GM18517 (cell line): ENCODE measurements around the gene TSC22D3.
"Not testable (repeated sequence)": the region's sequence is repeated elsewhere in the genome, so short reads cannot be mapped to it uniquely, and the experiment has no call there.

Experiments used
- ATAC-seq: cut with Tn5 transposase; IDR thresholded peaks from one replicate; pipeline ENCODE4 v1.9.1; 2021; ENCODE audit warnings: mild to moderate bottlenecking, moderate library complexity; ENCODE audit not compliant: unreplicated experiment

Gene TSC22D3

DNA sequence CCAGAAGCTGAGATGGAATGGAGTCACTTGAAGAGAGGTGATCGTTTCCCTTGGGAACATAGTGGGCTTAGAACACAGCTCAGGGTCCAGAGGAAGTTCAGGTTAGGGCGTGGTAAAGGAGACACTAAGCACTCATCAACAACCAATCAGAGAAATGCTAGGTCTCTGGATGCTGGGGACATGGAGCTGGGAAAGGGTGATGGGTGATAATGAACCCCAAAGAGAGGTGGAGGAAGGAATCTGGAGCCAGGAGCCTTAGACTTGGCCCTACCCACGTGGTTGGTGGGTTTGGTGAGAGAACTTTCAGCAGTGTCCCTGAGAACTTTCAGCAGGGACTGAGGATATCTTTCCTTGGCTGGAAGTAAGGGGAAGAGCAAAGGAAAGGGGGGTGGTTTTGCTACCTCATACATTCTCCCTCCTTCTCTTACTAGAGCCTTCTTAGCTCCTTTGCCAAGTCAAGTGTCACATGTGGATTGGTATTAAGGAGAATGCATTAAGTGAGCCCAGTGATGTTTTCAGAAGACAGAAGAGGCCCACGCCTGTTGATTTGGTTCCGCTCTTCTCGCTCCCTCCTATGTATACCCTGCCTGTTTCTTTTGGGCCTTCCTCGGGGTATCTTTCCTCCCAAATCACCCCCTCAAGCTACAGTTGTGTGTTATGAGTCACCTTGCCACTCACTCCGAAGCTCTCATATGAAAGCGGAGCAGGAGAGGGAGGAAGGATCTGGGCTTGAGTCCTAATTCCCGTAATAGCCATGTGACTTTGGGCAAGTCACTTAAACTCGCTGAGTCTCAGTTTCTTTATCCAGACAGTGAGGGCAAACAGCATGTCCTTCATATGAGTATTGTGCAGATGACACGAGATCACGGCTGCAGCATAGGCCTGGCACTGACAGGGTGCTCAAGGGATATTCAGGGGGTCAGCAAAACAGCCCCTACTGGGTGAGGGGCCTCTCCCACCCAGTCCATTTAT, 63.1 kb downstream of the TSC22D3 start:
- ATAC-seq: no peak

DNA sequence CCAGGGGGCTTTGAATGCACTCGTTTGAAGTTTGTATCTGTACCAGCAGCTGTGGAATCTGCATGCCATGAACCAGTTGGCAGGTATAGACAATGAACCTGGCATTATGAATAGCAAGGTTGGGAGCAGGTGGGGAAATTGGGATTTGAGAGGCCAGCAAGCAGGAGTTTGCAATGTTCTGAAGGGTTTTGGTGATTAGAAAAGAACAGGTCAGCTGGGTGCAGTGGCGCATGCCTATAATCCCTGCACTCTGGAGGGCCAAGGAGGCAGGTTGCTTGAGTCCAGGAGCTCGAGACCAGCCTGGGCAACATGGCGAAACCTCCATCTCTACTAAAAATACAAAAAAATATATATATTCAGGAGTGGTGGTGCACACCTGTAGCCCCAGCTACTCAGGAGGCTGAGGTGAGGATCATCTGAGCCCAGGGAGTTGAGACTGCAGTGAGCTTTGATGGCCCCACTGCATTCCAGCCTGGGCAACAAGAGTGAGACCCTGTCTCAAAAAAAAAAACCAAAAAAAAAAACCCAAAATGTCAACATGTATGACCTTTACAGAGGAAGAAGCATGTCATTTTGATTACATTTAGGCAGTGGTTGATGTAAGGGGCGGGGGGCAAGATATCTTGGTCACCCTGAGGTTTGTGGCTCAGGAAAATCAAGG, 63.9 kb downstream of the TSC22D3 start:
- ATAC-seq: no peak

DNA sequence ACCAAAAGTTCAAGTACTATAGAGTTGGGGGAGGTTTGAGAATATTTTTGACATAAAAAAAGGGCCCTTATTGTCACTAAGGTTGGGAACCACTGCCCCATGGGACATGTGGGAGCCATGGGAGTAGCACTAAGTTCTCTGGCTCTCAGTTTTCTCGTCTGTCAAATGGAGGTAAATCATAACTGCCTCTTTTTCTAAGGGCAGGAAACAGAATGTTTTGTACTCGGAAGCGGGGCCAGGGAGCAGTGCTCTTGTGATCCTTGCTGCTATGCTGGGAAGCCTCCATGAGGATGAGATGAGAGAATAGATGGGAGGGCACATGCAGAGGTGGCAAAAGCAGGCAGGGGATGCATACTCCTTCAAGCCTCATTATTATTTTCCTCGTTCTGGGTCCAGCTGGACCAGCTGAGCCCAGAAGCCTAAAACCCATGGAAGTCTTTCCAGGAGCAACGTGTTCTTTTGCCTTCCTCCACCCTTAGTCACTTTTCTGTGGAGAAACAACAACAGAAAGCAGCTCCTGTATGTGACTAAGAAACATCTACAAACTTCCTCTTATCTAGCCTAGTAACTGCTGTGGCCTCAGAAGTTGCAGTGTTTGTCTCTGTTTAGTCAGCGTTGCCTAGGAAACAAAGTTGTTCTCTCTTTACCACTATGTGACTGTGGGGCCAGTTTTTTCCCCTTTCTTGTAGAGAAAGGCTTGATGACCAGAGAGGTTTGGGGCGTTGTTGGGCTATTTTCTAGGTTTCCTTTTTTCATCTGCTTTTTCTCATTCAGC, 64.8 kb downstream of the TSC22D3 start:
- ATAC-seq: peak; percentile 98

DNA sequence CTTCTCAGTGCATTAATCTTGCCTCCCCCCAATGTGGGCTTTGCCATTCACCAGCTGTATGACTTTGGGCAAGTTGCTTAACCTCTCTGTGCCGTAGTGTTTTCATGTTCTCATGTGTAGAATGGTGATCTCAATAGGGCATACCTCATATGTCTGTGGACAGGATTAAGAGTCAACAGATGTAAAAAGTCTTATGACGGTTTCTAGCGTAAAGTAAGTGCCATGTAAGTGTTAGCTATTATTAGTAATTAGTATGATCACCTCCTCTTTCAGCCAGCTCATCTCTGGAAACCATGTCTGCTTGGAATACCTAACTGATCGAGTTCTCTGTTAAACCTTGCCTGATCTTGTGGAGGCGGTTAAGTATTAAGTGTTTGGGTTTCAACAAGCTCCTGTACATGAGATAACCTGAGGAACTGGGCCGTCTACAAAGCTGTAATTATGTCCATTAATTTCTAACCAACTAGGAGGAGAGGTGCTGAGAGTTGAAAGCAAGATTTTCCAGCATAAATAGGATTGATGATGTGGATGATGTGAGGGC, 66.3 kb downstream of the TSC22D3 start:
- no peak for ATAC-seq

DNA sequence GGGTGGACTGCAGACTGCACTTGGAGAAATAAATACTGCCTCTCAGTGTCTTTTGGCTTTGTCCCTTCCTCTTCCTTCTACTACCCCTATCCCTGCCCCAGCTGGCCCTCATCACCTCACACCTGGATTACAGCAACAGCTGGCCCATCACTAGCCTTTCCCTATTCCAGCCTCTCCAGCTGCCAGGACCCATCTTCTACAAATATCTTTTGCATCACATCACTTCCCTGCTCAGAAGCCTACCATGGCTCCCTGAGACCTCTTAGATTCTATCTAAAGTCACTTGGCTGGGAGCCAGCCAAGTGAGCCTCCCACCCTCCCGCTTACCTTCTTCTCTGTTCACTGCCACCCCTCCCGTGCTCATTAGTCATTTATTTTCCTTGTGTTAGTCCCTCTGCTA, 66.8 kb downstream of the TSC22D3 start:
- no peak for ATAC-seq

DNA sequence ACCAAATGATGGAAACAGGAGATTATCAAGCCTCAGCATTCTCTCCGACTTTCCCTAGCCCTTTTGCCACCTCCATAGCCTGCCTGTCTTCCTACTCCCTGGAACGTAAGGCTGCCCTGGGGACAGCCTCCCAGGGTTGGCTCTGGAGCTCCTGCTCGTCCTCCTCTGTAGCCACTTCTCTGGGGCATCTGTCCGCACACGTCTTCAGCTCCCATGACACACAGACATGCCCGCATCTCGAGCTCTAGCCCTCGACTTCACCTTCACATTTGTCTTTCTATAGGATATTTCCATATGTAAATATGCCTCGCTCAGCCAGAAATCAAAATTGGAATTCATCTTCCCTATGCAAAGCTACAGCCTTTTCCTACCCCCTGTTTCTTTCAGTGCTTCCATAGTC, 67.7 kb downstream of the TSC22D3 start:
- no peak for ATAC-seq

DNA sequence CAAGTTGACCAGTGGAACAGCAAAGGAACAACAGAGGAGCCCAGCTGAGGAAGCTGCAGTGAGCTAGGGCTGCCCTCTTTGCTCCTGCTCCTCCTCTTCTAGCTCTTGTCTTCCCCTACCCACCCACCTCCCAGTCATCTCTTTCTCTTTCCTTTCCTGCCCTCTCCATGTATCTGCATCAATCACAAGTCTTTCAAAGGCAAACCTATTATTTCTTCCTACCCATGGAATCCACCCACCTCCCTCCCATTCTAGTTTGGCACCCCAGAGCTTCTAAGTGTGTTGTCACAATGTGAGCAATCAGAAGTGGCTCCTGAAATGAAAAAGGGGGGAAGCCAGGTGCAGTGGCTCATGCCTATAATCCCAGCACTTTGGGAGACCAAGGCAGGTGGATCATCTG, 69.3 kb downstream of the TSC22D3 start:
- no peak for ATAC-seq

DNA sequence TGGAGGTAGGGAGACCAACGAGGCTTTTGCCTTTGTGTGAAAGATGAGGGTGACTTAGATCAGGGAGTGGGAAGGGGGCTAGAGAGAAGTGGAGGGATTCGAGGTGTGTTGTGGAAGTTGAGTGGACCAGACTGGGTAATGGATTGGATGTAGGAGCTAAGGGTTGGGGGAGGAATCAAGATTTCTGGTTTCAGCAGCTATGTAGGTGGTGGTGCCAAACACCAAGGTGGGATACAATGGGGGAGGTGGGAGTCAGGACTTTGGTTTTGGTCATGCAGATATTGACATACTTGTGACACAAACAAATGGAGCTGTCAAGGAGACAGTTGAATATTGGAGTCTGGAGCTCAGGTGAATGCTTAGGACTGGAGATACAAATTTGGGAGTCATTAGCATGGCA, 71.0 kb downstream of the TSC22D3 start:
- no peak for ATAC-seq

DNA sequence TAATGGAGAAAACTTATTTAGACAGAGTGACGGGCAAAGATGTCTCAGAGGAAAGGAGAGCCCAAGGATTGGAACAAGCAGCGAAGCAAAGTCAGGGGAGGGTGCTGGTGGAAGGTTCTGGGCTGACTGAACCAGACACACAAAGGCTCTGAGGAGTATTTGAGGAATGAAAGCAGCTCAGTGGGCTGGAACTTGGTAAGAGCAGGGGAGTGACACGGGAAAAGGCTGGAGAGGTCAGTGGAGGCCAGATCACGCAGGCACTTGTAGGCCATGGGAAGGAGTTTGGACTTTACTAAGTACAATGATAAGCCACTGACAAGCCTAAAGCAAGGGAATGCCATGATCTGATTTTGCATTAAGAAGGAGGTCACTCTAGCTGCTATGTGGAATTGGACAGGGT, 71.4 kb downstream of the TSC22D3 start:
- ATAC-seq: no peak

DNA sequence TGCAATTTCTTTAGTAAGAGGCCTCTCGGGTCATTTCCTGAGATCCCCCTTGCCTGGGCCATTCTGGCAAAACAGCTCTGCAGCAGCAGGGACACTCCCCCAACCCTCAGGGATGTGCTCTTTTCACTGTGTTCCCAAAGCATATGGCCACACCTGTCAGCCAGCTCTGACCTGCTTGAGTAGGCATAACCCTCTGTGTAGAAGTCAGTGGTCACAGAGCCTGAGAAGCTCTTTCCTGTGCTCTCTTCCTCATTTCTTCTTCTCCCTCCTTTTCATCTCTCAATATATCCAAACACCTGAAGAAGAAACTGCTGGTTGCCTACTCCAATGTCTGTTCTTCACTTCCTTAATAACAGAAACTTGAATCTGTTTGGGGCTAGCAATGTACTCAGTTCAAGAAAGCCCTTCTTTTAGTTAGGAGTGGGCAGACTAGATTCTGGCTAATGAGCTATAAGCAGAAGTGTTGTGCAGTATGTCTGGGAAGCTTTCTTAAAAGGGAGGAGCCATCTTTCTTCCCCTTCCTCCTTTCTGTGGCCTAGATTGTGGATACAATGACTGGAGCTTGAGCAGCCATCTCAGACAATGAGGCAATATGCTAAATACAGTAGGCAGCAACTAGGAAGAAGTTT, 74.0 kb downstream of the TSC22D3 start:
- ATAC-seq: peak; percentile 63

DNA sequence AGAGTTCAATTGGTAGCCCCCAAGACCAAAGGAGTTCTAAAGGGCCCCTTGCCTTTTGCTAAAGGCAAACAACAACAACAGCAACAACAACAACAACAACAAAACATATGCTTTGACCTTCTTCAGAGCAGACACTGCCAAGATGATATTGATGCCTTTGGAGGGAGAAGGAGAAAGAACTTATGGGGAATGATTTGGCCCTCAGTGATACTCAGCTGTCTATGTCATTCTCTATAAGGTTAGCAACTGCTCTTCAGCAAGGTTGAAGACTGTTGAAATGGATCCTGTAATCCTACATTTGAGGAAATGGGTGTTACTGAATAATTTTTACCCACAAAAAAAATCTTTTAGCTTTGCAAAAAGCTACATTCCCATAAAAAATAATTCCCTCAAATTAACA, 74.8 kb downstream of the TSC22D3 start:
- ATAC-seq: no peak

DNA sequence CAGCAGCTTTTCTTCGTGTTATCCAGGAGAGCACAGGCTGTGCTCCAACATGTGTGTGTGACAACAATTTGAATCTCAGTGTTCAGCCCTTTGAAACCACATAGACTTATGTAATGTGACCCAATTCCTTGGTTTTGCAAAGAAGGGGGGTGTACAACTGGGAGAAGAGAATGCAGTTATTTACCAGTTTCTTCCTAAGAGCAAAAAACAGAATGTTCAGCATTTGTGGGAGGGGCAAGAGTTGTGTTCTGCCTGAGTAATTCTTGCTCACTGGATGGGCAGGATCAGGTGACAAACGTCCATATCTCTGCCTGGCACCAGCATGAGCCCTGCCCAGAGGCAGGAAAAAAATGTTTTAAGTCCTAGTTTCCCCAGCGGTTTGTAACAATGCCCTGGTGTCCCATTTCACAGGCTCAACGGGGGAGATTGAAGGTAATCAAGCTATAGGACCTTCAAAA, 75.2 kb downstream of the TSC22D3 start:
- no peak for ATAC-seq

DNA sequence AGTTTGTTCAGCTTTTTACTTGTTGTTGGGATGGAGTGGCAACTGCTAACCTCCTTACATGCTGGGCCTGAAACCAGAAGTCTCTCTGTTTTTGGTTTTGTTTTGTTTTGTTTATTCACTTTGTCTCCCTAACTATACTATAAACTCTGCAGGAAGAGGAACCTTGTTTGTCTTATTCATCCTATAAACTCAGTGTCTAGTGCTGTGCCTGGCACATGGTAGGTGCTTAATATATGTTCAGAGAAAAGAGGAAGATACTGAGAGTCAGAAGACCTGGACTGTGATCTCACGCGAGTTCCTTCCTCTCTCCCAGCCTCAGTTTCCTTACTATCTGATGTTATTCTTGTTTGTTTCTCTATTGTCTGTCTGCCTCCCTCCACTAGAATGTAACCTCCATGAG, 76.0 kb downstream of the TSC22D3 start:
- ATAC-seq: no peak

DNA sequence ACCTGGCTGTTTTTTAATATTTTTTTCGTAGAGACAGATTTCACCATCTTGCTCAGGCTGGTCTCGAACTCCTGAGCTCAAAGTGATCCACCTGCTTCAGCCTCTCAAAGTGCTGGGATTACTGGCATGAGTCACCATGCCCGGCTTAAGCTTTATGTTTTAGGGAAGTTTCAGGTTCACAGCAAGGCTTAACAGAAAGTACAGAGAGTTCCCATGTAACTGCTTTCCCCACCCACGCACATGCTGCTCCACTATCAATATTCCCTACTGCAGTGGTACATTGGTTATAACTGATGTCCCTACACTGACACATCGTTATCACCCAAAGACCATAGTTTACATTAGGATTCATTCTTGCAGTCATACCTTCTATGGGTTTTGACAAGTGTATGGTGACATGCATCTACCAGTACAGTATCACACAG, 84.6 kb downstream of the TSC22D3 start:
- no peak for ATAC-seq

DNA sequence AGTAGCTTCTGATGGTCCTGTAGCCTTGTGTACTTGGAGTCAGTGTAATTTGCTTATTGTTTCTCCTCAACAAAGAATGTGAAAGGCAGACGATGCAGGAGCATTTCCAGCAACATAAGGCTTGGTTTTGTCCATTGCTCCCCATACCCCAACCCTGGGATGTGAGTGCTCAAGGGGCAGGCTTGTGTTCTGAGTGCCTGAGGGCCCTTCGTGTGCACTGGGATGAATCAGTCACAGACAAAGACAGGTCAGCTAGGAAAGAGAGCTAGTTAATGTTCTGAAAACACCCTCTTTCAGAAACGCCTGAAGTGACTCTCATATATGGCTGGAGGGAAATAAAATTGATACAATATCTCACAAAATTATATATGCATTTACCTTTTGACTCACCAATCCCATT, 88.1 kb downstream of the TSC22D3 start:
- no peak for ATAC-seq

DNA sequence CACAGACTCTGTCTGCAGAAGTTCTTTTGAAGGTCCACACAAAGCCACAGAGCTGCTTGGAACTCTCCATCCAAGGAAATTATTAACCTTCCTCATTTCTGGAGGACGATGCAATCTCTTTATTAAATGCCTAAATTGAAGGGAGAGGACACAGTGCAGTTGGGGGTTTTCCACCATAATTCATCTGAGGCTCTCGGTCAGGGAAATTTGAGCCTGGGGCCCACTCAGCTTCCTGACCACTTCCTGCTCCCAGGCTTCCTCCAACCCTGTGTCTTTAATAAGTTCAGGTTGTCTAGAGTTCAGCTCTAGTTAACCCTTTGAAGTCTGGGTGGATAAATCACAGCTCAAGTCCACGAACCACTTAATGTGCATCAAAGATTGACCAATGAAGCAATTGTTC, 88.8 kb downstream of the TSC22D3 start:
- ATAC-seq: no peak

DNA sequence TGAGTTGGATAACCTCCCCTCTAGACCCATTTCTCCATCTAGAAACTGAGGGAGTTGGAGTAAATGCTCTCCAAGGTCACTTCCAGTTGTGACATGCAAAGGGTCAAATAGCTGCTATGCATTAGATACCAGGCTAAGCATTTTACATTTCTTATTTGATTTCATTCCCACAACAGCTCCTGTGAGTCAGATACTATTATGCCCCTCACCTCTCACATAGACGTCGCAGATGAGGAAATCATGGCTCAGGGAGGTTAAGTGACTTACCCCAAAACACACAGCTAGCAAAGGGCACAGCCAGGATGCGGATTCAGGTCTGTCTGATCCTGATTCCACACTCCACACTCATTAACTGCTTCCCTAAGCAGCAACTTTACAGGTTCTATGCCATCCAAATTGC, 89.6 kb downstream of the TSC22D3 start:
- no peak for ATAC-seq

DNA sequence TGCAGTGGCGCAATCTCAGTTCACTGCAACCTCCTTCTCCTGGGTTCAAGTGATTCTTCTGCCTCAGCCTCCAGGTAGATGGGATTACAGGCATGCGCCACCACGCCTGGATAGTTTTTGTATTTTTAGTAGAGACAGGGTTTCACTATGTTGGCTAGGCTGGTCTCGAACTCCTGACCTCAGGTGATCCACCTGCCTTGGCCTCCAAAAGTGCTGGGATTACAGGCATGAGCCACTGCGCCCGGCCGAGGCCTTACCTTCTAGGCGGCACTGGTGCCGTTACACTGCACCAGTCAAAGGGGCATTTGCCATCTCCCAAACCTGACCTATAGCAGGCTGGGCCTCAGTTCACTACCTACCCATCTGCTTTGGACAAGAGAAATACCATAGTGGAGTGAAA, 90.0 kb downstream of the TSC22D3 start:
- ATAC-seq: not testable (repeated sequence)

DNA sequence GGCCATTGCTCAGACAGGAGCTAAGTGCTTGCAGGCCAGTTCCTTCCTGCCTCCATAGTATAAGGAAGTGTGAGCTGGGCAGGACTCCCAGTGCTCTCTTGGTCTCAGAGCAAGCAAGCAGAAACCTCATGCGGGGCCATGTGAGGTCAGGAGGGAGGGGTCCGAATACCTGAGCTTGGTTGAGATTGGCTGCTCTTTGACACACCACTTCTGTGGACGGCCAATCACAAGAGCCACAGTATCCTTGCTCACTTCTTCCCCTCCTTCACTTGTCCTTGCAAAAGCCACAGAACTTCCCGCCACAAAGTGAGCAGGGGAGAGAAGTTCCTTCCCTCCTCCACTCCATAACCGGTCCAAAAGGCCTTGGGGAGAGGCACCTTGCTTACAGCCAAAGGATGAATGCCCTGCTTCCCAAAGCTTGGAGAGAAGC, 90.6 kb downstream of the TSC22D3 start:
- no peak for ATAC-seq

DNA sequence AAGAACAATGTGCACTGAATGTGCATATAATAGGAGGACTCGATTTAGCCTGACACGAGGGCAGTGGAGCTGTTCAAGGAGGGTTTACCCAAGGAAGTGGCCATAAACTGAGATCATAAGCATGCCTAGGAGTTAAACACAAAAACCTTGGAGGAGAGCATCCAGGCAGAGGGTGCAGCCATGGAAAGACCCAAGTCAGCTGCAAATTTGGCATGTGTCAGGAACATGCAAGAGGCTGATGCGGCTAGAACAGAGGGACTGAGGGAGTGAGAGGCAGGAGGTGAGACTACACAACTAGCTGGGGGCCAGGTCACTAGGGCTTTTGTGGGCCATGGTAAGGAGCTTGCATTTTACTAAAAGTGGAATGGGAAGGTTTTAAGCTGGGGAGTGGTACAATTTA, 91.7 kb downstream of the TSC22D3 start:
- no peak for ATAC-seq
